GM19025 (cell line): ENCODE results near the gene RXRG.
"Not testable (repeated sequence)": the region's sequence is repeated elsewhere in the genome, so short reads cannot be mapped to it uniquely, and the experiment has no call there.

Source experiments
- ATAC-seq: cut with Tn5 transposase; IDR thresholded peaks from one replicate; pipeline ENCODE4 v1.9.1; 2021; ENCODE audit warnings: mild to moderate bottlenecking, low read depth, moderate library complexity; ENCODE audit not compliant: unreplicated experiment

The RXRG gene

GRCh38 chr1:165444897-165445370 is at the start of gene RXRG:
Gene RXRG (minus strand): TSS chr1:165445126. CDS start chr1:165444893, 233 bp downstream.
- no peak for ATAC-seq

DNA sequence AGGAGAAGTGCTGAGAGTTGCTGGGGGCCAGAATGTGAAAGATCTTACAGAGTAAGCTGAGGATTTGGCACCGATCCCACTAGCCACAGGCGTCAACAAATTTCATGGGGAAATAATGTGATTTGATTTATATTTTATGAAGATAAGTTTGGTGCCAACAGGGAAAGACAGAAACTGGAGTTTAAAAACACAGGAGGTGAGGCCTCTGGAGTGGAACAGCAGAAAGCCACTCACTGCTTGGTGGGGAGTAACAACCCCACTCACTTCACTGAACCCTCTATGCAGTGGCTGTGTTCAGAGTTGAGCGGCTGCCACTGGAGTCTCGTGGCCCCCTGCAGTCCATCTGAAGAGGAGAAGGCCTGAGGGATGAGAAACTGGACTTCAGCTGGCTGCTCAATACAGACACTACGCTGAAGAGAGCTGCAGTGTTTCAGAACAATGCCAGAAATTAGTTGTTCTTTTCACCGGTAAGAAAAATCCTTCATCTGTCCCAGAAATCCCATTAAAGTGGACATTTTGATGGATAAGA is 48.0 kb upstream of the RXRG start:
- ATAC-seq: no peak

GRCh38 chr1:165490175-165490574 is 45.2 kb upstream of the RXRG start:
- ATAC-seq: no peak

DNA sequence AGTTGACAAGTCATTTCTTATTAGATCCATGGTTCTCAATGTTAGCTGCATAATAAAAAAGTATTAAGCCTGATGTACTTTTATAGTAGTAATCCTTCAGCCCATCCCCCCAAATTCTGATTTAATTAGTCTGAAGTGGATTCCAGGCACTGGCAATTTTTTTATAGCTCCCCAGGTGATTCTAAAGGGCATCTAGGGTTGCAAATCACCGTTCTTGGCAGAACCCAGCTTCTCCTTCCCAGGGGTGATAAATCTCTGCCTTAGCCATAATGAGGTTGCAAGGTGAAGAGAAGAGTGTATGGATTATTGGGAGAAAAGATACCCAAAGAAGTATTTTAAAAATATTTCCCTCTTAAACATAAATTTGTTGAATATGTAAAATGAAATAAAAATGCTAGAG is 43.0 kb upstream of the RXRG start:
- ATAC-seq: no peak

DNA sequence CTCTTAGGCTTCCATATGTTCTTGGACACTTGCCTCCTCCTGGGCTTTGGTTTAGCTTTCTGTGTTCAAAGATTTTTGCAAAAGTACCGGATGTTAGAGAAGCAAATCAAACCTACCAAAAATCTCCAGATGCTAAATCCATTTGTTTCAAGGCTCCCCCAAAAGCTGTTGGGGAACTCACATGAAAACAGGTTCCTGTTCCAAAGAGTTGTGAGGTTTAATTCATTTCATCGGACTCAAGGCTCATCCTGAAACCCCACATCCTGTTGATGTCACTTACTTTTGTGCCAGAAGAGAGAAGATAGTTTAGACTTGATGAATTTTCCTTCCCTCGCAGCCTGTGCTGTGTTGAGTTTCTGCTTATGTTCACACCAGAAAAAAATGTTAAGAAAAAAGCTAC is 41.7 kb upstream of the RXRG start:
- no peak for ATAC-seq

DNA sequence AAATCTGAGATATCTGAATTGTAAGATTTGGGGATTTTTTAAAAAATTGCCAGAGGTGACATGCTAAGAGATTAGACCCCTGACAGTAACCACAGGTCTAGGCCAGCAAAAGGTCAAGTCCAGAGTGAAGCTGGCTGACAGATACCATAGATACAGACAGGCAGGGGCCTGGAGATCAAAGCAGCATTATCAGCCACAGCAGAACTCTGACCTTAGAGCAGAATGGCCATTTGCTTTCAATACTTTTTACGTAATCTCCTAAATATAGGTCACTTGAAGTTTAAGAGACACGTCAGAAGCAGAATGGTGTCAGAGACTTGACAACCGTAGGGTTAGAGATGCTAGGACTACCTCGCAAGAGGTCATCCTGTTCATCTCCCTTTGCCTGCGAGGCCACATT is 40.8 kb upstream of the RXRG start:
- no peak for ATAC-seq

DNA sequence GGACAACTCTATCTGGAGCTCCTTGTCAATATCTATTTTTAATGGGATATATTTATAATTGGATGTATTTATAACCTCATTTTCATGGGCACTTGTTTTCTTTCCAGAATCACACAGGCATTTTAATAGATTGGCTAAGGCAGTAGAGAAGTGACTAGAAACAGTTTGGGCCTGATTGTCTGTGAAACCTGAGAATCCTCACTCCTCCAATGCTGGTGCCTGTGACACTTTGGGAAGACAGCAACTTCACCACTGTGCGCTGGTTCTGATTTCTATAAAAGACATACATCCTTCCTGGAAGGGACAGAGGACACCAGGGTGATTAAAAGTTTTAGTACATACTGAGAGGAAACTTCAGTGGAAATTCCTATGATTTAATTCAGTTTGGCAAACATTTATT is 39.6 kb upstream of the RXRG start:
- ATAC-seq: no peak

DNA sequence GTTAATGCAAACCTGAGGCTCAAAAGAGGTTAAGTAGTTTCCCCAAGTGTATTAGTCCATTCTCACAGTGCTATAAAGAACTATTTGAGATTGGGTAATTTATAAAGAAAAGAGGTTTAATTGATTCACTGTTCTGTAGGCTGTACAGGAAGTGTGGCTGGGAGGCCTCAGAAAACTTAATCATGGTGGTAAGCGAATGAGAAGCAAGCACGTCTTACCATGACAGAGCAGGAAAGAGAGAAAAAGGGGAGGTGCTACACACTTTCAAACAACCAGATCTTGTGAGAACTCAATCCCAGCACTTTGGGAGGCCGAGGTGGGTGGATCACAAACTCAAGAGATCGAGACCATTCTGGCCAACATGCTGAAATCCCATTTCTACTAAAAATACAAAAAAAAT is 38.5 kb upstream of the RXRG start:
- no peak for ATAC-seq

DNA sequence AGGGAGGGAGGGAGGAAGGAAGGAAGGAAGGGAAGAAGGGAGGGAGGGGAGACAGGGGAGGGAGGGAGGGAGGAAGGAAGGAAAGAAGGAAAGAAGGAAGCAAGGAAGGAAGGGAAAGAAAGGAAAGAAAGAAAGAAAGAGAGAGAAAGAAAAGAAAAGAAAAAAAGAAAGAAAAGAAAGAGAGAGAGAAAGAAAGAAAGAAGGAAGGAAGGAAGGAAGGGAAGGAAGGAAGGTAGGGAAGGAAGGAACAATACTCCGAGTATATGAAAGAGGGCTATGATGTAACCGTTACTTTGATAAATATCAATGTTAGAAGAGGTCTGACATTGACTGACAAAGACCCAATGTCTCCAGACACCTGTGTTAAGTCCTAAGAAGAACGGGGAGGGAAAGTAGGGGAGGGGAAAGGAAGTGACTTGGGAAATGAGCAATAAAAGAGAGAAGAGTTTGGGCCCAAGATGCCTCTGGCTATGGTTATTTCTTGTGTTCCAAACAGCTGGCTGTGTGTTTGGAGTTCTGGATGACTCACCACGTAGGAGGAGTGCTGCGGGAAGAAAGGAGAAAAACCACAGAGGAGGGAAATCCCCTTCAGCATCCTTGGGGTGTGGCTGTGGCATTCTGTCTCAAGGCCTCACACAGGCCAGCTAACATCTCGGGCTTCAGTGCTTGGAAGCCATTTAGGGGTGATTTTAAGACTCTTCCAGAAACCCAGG is 37.0 kb upstream of the RXRG start:
- no peak for ATAC-seq

DNA sequence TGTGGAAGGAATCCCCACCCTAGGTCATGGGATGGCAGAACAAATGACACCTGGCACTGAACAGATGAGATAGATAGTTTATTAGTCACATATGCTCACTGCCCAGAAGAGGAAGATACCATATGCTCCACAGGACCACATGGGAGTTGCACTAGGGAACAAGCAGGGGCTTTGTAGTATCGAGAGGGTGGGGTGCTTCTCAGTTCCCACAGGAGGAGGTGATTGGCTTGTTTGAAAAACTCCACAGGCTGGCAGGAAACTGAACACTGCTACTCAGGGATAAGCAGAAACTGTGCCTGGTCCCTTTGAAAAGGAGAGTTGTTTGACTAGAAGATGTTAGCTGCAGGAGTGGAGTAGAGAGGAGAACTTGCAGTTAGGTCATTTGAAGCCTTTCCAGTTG is 31.9 kb upstream of the RXRG start:
- no peak for ATAC-seq

DNA sequence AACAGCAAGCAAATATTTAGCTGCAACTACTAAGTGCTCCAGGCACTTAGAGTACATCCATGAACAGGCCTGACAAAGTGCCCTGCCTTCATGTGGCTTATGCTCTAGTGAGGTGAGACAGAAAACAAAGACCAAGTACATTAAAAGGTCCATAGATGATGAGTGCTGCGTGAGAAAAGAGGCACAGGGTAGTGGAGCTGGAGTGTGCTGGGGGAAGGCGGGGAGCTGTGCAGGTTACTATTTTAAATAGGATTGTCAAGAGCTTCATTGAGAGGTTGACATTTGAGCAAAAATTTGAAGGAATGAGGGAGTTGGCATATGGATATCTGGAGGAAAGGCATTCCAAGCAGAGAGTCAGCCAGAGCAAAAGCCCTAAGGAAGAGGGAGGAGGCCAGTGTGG is 29.3 kb upstream of the RXRG start:
- ATAC-seq: no peak

DNA sequence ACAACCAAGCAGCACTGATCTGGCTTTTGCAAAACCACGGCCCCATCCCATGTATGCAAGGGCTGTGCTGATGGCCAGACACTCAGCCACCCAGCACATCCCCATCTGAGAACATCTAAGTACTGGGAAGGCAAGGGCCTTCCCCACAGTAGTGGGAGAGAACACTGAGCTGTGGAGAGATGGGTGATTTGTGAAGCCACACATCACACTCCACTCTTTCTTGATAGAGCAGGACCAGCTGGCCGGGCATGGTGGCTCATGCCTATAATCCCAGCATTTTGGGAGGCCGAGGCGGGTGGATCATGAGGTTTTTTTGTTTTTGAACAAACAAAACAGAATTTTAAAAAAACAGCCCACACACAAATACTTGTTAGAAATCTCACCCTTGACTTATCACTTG is 28.2 kb upstream of the RXRG start:
- no peak for ATAC-seq

GRCh38 chr1:165468726-165469249 is 23.9 kb upstream of the RXRG start:
- ATAC-seq: no peak

DNA sequence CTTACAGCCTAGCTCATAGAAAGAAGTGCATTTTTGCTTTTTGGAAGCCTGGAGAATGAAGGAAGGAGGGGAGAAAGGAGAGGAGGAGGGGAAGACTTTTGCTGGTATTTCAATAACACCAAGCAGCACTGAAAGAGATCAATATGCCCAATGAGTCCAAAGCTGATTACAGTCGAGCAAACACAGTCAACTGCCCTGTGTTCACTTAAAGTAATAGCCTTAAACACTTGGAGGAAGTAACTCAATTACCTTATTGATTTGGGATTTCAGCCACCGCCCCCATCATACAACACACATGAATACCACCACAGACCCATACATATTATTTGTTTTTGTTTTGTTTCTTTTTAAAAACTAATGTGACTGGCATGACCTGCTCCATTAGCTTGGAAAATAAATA is 23.3 kb upstream of the RXRG start:
- no peak for ATAC-seq

DNA sequence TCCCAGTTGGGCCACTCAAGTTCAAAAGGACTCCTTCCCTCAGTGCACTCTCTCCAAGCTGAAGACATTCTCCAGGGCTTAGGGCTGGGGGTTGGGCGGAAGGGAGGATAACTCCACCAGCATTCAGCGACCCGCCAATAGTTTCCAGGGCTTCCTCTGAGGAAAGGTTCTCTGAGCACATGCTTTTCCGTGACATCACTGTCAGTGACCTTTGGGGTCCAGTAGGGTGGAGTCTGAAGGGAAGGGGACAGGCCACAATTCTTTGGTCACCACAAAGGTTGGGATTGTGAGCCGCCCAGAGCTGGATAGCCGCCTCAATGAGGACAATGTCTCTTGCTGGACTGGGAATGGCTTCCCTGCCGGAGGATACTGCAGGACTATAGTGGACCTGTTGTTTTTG is 22.8 kb upstream of the RXRG start:
- no peak for ATAC-seq

GRCh38 chr1:165463978-165464377 is 19.1 kb upstream of the RXRG start:
- ATAC-seq: no peak

GRCh38 chr1:165459683-165460082 is 14.8 kb upstream of the RXRG start:
- ATAC-seq: not testable (repeated sequence)

GRCh38 chr1:165456861-165457260 is 11.9 kb upstream of the RXRG start:
- ATAC-seq: no peak

- no peak for ATAC-seq
Measured at GRCh38 chr1:165456114-165456513, 11.2 kb upstream of the RXRG start.

GRCh38 chr1:165455111-165455510 is 10.2 kb upstream of the RXRG start:
- ATAC-seq: no peak

GRCh38 chr1:165454091-165454610 is 9.2 kb upstream of the RXRG start:
- no peak for ATAC-seq
